Muscle of leg (tissue), 11 donors: ENCODE results near the gene S100A10. TPM values are rescaled to one million over a fixed set of nuclear protein-coding genes. Genes with fewer than 3 reads are reported as not detected.

Experiments
- DNase-seq: peaks from one replicate; pipeline ENCODE4 v3.0.0; 2013
- H3K27ac ChIP-seq: one replicate; pipeline ENCODE4 v1.5.1; 2013; ENCODE audit warnings: mild to moderate bottlenecking, low read length, control low read depth
- H3K27me3 ChIP-seq: one replicate; pipeline ENCODE4 v1.6.1; 2013; ENCODE audit warnings: low read length; ENCODE audit not compliant: control insufficient read depth, insufficient read depth
- H3K36me3 ChIP-seq: one replicate; pipeline ENCODE4 v1.6.1; 2013; ENCODE audit warnings: low read length; ENCODE audit not compliant: control insufficient read depth, insufficient read depth
- H3K4me1 ChIP-seq: one replicate; pipeline ENCODE4 v1.6.1; 2013; ENCODE audit warnings: low read length; ENCODE audit not compliant: control insufficient read depth, insufficient read depth
- H3K4me3 ChIP-seq: one replicate; pipeline ENCODE4 v1.5.1; 2013; ENCODE audit warnings: low read length, control low read depth
- H3K9me3 ChIP-seq: replicated peaks from 2 replicates; pipeline ENCODE4 v1.6.1; 2013; ENCODE audit warnings: low read depth, low read length; ENCODE audit not compliant: control insufficient read depth
- WGBS: methylation state at CpG from one replicate; pipeline ENCODE4 v1.1.5; 2013; ENCODE audit warnings: missing lambda C conversion rate; ENCODE audit not compliant: insufficient coverage; 5-methylcytosine and 5-hydroxymethylcytosine counted together
- polyA plus RNA-seq, 8 donors: library from polyadenylated mRNA; unstranded; fragments of 120-200 nt; gene quantifications; one replicate each; pipeline versions ENCODE4 v1.2.1 to v1.2.3, GENCODE V29; 2013; ENCODE audit warnings: inconsistent platforms in 1 of 8, low replicate concordance in 1 of 8; ENCODE audit not compliant: insufficient read length in 8 of 8, insufficient read depth in 1 of 8
- total RNA-seq: library from RNA; stranded (reverse); fragments of 120-200 nt; gene quantifications from one replicate; pipeline ENCODE4 v1.2.4, GENCODE V29; 2013

Gene S100A10
- total and polyA plus RNA-seq, 9 donors: 98.6 to 407 (median 202) TPM

GRCh38 chr1:152034654-152035538 lies 41.2 kb upstream of the S100A10 start:
- Histone ChIP-seq H3K9me3 (no peaks in the 10 kb centered on the region), H3K27ac (peak overlapping the region; percentile 93), H3K27me3 (peaks cover 2% of the 10 kb centered on the region), H3K4me3 (peak overlapping the region; percentile 67), H3K36me3 (peaks cover 31% of the 10 kb centered on the region), H3K4me1 (peaks cover 17% of the 10 kb centered on the region)
- WGBS: 0% methylated on average over 1 of the region's 8 CpGs
- peak; percentile 56 for DNase-seq

- peaks cover 17% of the 10 kb centered on the region for H3K4me1 ChIP-seq
- H3K36me3 ChIP-seq: peaks cover 32% of the 10 kb centered on the region
- no peak overlapping the region for H3K4me3 ChIP-seq
- H3K27me3 ChIP-seq: no peaks in the 10 kb centered on the region
- DNase-seq: no peak
- no peaks in the 10 kb centered on the region for H3K9me3 ChIP-seq
- 56% methylated on average over 1 of the region's 1 CpG for WGBS
- H3K27ac ChIP-seq: peak overlapping the region; percentile 93
These were observed 40.6 kb upstream of the S100A10 start for GRCh38 chr1:152034324-152034653.

DNA sequence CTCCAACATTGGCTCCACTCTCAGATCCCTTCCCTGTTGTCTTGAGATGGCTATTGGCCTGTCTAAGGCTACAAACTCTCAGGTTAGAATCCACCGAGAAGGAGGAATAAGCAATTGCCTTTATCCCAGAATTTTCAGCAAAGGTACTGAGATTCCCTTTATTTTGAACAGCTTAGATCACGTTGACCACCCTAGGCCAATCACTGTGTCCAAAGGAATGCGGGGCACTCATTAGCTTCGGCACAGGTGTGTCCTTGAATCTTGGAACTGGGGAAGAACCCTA lies 36.2 kb upstream of the S100A10 start:
- DNase-seq: no peak
- Histone ChIP-seq H3K4me1 (peaks cover 7% of the 10 kb centered on the region), H3K27ac (no peak overlapping the region), H3K27me3 (no peaks in the 10 kb centered on the region), H3K9me3 (no peaks in the 10 kb centered on the region), H3K4me3 (no peak overlapping the region), H3K36me3 (peaks cover 32% of the 10 kb centered on the region)
- WGBS: 90% methylated on average over 3 of the region's 4 CpGs

DNA sequence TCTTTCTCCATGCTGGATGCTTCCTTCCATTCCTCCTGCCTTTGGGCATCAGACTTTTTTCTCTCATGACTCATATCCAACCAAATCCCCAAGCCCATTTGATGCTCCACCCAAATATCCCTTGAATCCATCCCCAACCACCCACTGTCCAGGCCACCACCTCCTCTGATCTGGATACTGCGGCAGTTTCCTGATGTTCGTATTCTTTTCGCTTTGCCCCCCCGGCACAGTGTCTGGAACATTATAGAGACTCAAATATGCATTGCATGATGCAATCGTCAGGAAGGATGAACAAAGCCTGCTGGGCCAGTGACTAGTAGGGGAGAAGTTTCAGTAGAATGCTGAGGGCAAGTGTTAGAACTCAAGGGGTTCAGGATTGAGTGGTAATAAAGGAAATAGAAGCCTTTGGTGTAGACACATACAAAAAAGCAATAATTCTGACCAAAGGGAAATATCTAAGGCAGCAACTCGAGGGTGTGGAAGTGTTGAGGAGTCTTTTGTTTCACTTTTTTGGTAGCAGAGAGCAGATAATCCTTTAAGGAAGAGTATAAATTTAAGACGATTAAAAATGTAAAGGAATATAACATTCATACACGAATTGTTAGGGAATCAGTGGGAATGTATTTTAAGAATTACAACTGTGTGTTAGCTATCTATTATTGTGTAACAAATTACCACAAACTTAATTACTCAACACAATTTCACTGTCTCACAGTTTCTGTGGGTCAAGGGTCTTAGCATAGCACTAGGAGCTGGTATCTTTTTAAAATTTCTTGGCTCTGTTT lies 35.7 kb upstream of the S100A10 start:
- Histone ChIP-seq H3K27ac (no peak overlapping the region), H3K4me1 (peaks cover 2% of the 10 kb centered on the region), H3K36me3 (peaks cover 32% of the 10 kb centered on the region), H3K27me3 (no peaks in the 10 kb centered on the region), H3K9me3 (no peaks in the 10 kb centered on the region), H3K4me3 (no peak overlapping the region)
- DNase-seq: no peak
- 83% methylated on average over 1 of the region's 8 CpGs for WGBS

- Histone ChIP-seq H3K36me3 (peaks cover 11% of the 10 kb centered on the region), H3K4me1 (no peaks in the 10 kb centered on the region), H3K27ac (no peak overlapping the region), H3K4me3 (no peak overlapping the region), H3K27me3 (no peaks in the 10 kb centered on the region), H3K9me3 (no peaks in the 10 kb centered on the region)
- WGBS: no CpG with 5 or more reads among the region's 3 CpGs
- DNase-seq: no peak
These were observed 33.2 kb upstream of the S100A10 start for GRCh38 chr1:152026895-152027294.

- no peaks in the 10 kb centered on the region for H3K4me1 ChIP-seq
- DNase-seq: no peak
- H3K9me3 ChIP-seq: no peaks in the 10 kb centered on the region
- WGBS: no CpG with 5 or more reads among the region's 4 CpGs
- H3K36me3 ChIP-seq: no peaks in the 10 kb centered on the region
- no peak overlapping the region for H3K4me3 ChIP-seq
- no peak overlapping the region for H3K27ac ChIP-seq
- H3K27me3 ChIP-seq: no peaks in the 10 kb centered on the region
These were observed 30.6 kb upstream of the S100A10 start for GRCh38 chr1:152024223-152024622.

- Histone ChIP-seq H3K4me3 (no peak overlapping the region), H3K4me1 (no peaks in the 10 kb centered on the region), H3K36me3 (no peaks in the 10 kb centered on the region), H3K9me3 (no peaks in the 10 kb centered on the region), H3K27ac (no peak overlapping the region), H3K27me3 (no peaks in the 10 kb centered on the region)
- DNase-seq: no peak
- 79% methylated on average over 2 of the region's 4 CpGs for WGBS
These were observed 29.6 kb upstream of the S100A10 start for GRCh38 chr1:152023221-152023620.

DNA sequence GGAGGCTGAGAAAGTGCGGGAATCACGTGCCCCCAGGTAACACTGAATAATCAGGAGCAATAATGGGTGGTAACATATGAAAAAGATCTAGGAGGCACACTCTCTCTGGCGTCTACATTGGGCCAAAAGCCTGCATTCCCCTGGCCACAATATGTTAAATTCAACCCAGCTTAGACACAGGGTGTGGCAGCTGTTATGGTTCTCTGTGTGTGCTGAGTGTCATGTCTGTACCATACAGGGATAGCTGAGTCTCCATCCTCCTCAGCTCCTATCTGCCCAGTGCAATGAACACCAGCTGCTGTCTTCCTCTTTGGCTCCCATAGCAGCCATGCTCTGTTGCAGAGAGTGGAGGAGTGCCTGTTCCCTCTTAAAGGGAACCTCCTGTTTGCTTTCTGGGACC lies 28.8 kb upstream of the S100A10 start:
- WGBS: no CpG with 5 or more reads among the region's 3 CpGs
- Histone ChIP-seq H3K9me3 (no peaks in the 10 kb centered on the region), H3K27me3 (no peaks in the 10 kb centered on the region), H3K4me1 (no peaks in the 10 kb centered on the region), H3K4me3 (no peak overlapping the region), H3K27ac (no peak overlapping the region), H3K36me3 (no peaks in the 10 kb centered on the region)
- no peak for DNase-seq

- 59% methylated on average over 3 of the region's 7 CpGs for WGBS
- H3K36me3 ChIP-seq: no peaks in the 10 kb centered on the region
These were observed 27.9 kb upstream of the S100A10 start for GRCh38 chr1:152021569-152021968.

DNA sequence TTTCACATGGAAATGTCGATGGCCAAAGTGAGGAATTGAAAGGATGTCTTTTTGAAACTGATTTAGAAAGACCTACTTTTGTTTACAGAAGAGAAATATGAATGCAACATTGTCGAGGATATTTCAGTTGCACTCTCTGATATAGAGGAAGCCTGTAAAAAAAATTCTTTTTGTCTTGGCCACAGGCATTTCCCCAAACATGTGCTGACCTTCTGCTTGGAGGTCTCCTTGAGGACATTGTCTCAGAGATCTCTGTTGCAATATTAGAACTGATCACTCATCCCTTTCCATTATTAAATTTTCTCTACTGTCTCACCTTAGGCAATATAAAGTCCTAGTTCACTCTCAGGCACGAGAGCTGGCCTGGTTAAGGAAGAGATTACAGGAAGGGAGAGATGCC lies 27.2 kb upstream of the S100A10 start:
- DNase-seq: no peak

More at GRCh38 chr1:152021569-152021968, 27.9 kb upstream of the S100A10 start:
- Histone ChIP-seq H3K4me3 (no peak overlapping the region), H3K27ac (no peak overlapping the region), H3K27me3 (no peaks in the 10 kb centered on the region), H3K4me1 (no peaks in the 10 kb centered on the region), H3K9me3 (no peaks in the 10 kb centered on the region)
- no peak for DNase-seq

More for the DNA sequence above, 27.2 kb upstream of the S100A10 start:
- Histone ChIP-seq H3K27me3 (no peaks in the 10 kb centered on the region), H3K4me3 (no peak overlapping the region), H3K9me3 (no peaks in the 10 kb centered on the region), H3K27ac (no peak overlapping the region), H3K4me1 (no peaks in the 10 kb centered on the region), H3K36me3 (no peaks in the 10 kb centered on the region)
- WGBS: no CpG with 5 or more reads among the region's 3 CpGs
